GM18502 (cell line): ENCODE measurements around the gene NEK1.
"Not testable (repeated sequence)": the region's sequence is repeated elsewhere in the genome, so short reads cannot be mapped to it uniquely, and the experiment has no call there.

Source experiments
- ATAC-seq: cut with Tn5 transposase; IDR thresholded peaks from one replicate; pipeline ENCODE4 v1.9.1; 2021; ENCODE audit warnings: mild to moderate bottlenecking; ENCODE audit not compliant: unreplicated experiment, poor library complexity

Gene NEK1

DNA sequence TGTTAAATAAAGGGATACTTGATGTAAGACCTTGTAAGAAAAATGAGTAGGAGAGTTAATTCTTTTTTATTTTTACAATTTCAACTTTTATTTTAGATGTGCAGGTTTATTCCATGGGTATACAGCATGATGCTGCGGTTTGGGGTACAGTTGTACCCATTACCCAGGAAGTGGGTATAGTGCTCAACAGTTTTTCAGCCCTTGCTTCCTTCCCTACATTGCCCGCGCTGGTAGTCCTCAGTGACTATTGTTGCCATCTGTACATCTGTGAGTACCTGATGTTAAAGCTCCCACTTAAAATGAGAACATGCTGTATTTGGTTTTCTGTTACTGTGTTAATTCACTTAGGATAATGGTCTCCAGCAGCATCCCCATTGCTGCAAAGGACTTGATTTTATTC, 17.7 kb upstream of the NEK1 start:
- ATAC-seq = no peak

DNA sequence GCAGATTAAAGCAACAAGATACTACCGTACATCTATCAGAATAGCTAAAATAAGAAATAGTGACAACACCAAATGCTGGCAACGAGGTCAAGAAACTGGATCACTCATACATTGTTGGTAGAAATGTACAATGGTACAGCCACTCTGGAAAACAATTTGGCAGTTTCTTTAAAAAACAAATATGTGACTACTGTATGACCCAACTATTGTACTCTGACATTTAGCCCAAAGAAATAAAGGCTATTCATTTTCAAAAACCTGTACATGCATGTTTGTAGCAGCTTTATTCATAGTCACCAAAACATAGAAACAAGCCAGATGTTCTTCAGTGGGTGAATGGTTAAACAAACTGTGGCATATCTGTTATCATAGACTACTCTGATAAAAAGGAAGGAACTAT, 16.2 kb upstream of the NEK1 start:
- no peak for ATAC-seq

DNA sequence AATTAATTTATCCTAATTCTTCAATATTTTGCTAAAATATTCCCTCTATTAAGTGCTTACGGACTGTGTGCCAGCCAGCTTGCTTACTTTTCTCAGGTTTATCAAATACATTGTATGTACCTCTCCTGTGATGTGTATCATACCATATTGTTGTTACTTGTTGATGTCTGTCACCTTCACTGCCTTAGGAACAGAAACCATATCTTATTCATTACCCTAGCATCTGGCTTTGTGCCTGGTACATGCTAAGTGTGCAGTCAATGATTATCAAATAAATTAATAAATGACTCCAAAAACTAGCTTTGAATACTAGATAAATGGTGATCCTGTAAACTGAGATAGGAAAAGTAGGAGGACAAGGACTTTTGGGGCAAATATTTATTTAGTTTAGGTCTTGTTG, 14.9 kb upstream of the NEK1 start:
- ATAC-seq = peak; percentile 46

DNA sequence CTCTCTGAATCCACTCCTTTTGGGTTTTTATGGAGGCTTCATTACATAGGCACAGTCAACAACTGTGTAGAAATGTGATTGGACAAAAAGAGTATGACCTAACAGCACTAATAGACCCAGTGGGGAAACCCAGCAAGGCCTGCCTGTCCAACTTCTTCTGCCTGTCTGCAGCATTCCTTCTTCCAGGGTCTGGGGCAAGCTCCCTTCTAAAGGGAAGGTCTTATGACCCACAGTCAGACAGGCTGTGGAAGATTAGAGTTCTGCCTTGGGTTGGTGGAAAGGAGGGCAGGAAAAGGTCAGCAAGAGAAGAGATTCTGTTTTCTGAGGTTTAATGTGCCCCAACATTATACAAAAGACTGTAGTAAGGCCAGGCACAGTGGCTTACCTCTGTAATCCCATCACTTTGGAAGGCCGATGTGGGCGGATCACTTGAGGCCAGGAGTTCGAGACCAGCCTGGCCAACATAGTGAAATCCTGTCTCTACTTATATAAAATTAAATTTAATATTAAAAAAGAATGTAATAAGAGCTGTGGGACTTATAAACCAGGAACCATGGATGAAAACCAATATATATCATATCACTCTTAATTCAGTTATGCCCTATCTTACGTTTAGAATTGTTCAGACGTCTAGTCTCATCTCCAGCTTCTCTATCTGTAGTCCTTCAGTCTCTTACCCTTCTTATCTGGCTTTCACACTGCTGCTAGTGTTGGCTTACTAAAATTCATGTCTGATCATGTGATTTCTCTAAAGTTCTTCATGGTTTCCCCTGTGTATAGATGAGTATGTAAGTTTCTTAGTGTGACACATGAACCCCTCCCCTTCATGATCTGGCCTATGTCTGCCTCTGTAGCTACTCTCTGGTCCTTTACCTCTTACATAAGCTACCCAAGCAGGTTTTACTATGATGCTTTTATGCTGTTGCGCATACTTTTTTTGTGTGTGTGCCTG, 14.2 kb upstream of the NEK1 start:
- no peak for ATAC-seq

DNA sequence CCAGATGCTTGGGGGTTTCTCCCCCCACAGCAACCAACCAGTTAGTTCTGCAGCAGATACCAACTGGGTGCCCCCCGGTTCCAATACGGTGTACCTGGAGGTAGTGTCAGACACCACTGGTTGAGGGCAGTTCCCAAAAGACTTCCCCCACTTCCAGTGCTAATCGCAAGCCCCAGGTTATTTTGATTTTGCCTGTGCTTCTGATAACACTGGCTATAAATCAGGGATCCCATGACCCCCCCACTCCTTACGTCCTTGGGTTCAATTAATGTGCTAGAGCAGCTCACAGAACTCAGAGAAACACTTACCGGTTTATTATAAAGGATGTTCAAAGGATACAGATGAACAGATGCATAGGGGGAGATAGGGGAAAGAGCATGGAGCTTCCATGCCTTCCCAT, 13.5 kb upstream of the NEK1 start:
- no peak for ATAC-seq

DNA sequence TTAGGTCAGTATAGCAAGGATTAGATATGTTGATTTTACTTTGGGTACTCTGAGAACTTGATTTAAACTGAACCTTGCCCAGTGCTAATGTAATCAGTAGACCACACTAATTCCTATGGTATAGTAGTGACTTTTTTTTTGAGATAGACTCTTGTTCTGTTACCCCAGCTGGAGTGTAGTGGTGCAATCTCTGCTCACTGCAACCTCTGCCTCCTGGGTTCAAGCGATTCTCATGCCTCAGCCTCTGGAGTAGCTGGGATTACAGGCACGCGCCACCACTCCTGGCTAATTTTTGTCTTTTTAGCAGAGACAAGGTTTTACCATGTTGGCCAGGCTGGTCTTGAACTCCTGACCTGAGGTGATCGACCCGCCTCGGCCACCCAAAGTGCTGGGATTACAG, 11.6 kb upstream of the NEK1 start:
- ATAC-seq = not testable (repeated sequence)

DNA sequence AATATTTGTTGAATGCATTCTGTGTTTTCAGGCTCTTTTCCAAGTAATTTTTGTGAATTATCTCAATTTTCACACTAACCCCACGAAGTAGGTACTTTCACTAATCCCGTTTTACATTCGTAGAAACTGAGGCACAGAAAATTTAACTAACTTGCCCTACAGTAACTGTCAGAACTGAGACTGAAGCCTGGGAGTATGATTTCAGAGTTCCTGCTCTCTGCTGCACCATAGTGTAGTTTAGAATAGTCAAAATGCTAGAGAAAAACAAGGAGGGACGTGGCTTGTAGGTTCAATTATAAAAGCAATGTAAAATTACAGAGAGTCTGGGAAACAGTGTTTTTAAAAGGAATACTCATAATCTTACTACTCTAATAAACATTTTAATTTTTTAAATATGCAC, 10.2 kb upstream of the NEK1 start:
- ATAC-seq = no peak

DNA sequence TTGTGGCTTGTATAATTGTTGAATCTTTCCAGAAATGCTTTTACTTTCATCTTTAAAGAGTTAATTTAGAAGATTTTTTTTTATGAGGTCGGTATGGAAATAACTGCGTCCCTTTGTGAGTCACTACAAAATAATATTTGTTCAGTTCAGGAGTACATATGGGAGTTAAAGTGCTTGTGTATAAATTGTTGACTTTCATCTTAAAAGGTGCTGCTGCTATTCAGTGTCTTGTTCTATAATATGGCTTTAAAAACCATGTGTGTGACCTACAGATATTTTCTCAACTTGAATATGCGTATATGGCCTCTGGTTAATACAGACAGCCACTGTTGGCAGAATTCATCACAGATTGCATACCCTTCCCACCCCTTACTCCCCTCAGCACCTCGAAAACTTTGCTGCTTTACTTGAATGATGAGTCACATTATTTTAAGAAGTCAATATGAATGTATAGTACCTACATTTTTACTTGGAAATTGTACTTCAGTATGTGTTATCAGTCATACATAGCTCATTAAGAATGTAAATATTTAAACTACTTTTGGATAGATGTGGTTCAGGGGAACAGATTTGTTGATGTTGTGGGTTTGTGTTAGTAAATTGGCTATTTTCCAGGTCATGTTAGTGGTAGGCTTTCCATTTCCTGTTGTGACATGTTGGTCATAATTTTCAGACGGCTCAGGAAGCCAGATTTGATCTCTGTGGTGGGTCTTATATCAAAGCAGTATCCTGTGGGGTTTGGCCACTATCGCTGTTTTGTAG, 9.5 kb upstream of the NEK1 start:
- no peak for ATAC-seq

DNA sequence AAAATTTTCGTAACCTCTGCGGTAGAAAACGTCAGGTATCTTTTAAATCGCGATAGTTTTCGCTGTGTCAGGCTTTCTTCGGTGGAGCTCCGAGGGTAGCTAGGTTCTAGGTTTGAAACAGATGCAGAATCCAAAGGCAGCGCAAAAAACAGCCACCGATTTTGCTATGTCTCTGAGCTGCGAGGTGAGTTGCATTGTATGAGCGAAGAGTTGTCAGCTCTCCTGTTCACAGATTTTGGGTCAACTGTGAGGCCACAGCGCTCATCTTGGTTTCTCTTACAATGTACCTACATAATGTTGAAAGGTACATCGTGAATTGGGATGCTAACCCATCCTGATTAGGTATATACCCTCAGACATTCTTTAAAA, 8.5 kb upstream of the NEK1 start:
- no peak for ATAC-seq

DNA sequence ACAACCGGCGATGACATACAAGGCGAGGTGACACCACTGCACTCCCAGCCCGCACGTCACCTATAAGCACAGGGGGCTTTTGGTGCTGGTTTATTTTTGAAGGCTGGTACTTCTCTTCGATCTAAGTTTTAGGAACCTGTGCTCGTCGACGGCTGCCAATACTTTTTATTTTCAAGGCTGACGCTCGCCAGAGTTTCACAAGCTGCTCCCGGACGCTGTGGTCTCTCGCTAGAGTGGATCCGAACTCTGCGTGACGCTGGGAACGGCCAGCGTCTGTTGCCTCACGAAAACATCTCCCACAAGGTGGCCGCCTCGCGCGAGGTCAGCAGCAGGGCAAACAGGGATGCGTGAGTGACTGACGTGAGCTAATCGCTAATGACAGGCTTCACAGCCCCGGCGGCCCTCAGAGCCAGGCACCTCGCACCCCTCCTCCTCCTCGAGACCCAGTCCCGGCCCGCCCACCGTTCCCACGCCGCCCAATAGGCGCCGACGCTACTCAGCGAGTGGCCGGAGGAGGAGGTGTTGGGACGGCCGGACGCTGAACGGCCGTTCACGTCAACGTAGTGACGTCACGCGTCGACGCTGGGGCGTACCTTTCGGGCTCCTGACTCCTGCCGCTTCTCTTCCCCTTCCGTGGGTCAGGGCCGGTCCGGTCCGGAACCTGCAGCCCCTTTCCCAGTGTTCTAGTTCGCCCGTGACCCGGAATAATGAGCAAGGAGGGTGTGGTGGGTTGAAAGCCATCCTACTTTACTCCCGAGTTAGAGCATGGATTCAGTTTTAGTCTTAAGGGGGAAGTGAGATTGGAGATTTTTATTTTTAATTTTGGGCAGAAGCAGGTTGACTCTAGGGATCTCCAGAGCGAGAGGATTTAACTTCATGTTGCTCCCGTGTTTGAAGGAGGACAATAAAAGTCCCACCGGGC, 7.8 kb upstream of the NEK1 start, which contains the start of gene CLCN3:
Gene CLCN3 (plus strand): TSS at position 621 of the 922 bp plus-strand sequence. CDS start 15,351 bp downstream, outside the sequence.
- peak; percentile 95 for ATAC-seq

DNA sequence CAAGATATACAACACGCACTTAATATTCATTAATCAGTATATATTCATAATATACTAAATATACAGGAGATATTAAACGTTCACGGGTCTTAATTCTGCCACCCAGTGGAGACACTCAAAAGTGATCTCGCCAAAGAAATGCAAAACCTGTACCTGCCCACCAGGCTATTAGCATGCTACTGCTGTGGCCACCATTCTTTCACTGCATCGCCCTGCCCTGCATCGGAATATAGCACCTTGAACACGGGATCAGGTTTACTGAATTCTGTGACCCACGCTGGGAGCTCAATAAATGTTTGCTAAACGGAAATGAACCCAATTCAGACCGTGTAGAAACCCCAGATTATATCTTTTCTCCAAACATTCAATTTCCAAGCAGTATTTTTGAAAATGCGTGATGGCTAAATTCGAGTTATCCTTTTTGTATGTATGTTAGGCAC, 7.2 kb upstream of the NEK1 start:
- peak; percentile 44 for ATAC-seq

DNA sequence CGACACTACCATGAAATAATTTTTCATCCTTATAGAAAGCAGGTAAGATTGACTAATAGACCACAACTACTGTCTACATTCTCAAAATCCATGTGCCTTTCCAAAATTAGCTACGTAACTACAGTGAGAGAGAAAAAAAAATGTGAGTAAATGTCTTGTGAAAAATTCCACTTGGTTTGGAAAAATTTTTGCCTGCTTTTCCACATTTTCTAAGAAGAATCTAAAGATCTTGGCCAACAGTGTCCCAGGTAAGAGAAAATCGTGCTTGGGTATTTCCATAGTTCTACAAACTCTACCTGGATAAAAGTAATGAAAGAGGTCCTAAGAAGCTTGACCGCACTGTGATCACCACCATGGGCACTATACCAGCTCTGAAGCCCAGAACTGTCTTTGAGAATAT, 6.6 kb upstream of the NEK1 start:
- ATAC-seq = no peak

DNA sequence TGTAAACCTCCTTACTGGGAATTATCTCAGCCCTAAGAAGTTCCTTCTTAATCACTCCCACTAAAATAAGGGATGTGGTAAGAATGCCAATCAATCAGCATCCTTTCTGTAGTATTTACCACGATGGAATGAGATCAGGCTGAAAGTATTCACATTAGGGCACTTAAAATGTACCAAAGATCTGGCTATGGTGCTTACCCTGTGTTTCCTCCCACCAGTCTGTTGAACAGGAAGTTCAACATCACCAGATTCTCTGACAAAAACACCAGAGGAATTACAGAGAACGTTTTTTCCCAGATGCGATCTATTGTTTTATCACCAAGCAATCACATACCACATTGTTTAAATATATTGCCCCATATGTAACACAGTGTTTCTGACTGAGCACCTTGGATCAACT, 5.9 kb upstream of the NEK1 start:
- no peak for ATAC-seq

DNA sequence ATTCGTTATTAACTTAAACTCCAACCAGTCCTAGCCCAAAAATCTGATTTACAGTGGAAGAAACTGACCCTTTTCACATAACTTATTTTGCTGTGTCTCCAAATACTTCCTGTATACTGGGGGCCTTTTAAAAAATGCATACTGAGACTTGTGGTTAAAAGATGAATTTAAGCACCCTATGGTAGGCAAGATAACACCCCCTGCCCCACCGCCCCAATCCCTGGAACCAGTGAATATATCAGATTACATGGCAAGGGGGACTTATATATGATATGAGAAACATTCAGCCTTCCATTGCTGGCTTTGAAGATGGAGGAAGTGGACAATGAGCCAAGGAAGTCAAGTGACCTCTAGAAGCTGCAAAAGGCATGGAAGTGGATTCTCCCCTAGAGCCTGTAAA, 4.9 kb upstream of the NEK1 start:
- ATAC-seq = no peak

DNA sequence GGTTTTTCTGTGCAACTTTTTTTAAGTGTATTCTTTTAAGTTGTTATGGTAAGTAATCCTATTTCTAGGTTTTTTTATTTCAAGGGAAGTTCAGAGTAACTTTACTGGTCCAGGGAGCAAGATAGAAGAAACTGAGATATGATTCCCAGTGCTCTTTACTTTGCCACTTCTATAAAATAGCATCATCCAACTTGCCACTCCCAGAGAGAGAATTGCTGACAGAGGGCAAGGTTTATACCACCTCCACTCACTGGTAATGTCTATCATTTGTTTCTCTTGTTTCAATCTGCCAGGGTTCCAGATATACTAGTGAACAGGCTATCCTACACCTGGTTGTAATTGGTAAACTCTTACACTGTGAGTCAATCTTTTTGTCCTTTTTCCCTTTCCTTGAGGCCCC, 4.5 kb upstream of the NEK1 start:
- ATAC-seq = no peak

DNA sequence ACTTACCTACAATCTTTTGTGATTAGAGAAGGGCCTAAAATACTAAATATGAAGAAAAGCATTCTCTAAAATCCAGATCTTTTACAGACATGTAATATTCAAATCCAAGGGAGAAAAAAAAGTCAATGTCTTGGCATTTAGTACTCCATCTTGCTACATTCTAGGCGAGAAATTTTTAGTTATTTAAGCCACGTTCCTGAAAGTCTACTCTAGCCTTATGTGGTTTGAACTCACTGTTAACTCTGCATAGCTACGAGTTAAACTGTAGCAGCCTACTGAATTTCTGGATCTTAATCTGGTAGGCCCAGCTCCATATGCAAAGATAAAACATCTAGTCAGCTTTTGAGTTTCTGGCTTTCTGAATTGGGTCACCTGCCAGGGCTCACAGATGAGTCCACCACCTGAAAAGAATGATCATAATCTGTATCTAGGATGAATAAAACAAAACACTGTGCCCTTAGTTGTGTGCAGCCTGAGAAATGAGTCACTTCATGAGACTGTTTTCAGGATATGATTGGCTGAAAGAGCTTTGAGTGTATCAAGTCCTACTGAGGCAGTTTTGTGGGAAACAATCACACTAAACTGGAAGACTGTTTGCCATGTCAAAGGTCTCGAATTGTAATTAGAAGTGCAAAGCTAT, 3.2 kb upstream of the NEK1 start:
- ATAC-seq = no peak

DNA sequence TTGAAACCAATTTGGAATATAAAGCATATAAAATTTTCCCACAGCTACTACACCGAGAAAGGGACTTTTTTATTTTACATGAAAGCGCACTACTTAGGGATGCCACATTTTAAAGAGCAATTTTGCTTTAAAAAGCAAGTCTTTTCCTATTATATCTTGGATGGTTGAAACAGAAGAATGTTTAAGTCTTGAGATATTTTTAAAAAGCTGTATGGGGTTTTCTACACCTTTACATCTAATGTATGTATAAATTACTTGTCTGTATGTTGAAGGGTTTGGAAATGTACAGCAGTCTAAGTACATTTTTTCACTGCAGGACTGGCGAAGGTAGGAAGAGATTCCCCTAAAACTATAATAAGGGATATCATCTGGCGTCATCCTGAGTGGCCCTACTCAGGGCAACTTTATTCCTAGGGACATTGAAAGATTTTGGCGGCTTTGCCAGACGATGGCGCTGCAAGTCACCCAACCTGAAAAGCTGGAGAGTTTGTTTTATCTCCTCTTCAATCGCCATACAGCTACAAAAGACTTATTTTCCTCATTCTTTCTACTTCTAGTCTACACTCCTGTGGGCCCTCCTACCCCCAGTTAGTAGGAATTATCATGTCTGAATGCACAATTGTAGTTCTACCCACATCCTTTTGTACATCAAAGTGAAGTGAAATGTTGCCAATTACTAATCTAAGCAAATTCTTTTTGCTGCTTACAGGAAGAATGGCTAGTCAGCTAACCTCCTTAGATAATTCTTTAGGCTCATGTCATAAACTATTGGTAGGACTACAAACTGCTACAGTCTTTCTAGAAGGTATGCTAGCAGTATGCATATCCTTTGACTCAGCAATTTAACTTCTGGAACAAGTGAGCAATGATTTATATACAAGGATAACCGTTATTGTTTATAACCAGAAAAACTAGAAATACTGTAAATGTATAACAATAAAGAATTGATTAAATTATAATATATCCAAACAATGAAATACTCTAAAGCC, 782 bp upstream of the NEK1 start:
- ATAC-seq = peak; percentile 40

DNA sequence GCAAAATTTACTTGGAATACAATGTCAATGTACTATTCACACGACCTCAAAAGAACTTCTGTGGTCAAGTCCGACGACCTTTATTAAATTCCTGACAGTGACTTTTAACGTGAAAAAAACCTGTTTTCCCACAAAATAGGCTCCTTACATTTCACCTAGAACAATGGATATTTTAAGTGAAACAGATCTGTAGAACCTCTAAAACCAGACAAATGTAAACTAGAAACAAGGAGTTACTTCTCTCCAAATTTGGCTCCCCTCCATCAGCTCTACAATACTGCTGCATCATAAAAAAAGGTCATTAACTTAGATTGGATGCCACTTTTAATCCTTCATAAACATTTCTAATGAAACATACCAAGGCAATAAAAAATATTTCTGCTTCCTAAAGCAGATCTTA, 1.2 kb downstream of the NEK1 start:
- ATAC-seq = no peak

DNA sequence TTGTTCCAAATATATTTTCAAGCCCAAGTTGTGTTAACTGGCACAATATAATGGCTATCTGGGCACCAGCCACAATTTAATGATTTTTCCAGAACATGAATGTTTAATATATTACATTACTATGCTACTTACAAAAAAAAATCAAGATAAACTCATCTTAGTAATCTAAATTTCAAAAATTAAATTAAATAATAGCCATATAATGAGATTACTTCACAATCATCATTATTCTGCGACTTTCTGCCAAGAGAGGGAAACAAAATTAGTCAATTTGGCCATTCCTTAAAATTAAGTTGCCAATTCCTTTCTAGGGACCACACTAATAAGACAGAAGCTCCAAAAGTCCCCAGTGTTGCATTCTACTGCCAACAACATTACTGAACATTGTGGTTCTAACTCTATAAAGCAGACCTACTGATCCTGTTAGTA, 7.5 kb downstream of the NEK1 start:
- ATAC-seq = no peak
